Activated CD4-positive, alpha-beta T cell treated with anti-CD3 and anti-CD28 coated beads, Interleukin-2, amount 10 ng/mL, durations not matched to agents 24 days and 14 days (primary cell): ENCODE measurements around the gene KIR3DL2. TPM values are rescaled to one million over a fixed set of nuclear protein-coding genes. Genes with fewer than 3 reads are reported as not detected.
"Not testable (repeated sequence)": the region's sequence is repeated elsewhere in the genome, so short reads cannot be mapped to it uniquely, and the experiment has no call there.

ENCODE experiments used
- DNase-seq: peaks from one replicate; pipeline ENCODE4 v3.0.0; 2022
- H3K27ac Mint-ChIP-seq: one replicate; pipeline ENCODE4 v1.8.0; 2022; ENCODE audit warnings: mild to moderate bottlenecking, mixed read lengths
- H3K27me3 Mint-ChIP-seq: one replicate; pipeline ENCODE4 v1.8.0; 2022; ENCODE audit warnings: mixed read lengths
- H3K36me3 Mint-ChIP-seq: one replicate; pipeline ENCODE4 v1.8.0; 2022; ENCODE audit warnings: low read depth, mild to moderate bottlenecking, mixed read lengths
- H3K4me1 Mint-ChIP-seq: one replicate; pipeline ENCODE4 v1.8.0; 2021; ENCODE audit warnings: mixed read lengths
- H3K4me3 Mint-ChIP-seq: one replicate; pipeline ENCODE4 v1.8.0; 2022; ENCODE audit warnings: mild to moderate bottlenecking, moderate library complexity, mixed read lengths
- H3K9me3 Mint-ChIP-seq: one replicate; pipeline ENCODE4 v1.8.0; 2021; ENCODE audit warnings: mixed read lengths
- intact Hi-C: fragments of 100-400 bp; cut with micrococcal nuclease; formaldehyde crosslinking; loops from one replicate; pipeline ENCODE4 v1.15.1; 2023
- total RNA-seq: library from RNA; stranded (reverse); gene quantifications from 2 replicates; pipeline ENCODE4 v1.2.3, GENCODE V29; 2022

Gene KIR3DL2
- total RNA-seq, 1 donor from 2014 or later: 0.47 TPM

DNA sequence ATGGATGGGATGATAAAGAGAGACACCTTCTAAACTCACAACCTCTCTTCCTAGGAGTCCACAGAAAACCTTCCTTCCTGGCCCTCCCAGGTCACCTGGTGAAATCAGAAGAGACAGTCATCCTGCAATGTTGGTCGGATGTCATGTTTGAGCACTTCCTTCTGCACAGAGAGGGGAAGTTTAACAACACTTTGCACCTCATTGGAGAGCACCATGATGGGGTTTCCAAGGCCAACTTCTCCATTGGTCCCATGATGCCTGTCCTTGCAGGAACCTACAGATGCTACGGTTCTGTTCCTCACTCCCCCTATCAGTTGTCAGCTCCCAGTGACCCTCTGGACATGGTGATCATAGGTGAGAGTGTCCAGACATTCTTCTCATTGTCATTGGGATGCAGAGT is 12.7 kb upstream of the KIR3DL2 start:
- H3K9me3 Mint-ChIP-seq, H3K36me3 Mint-ChIP-seq, H3K27ac Mint-ChIP-seq, intact Hi-C loops, H3K4me3 Mint-ChIP-seq, H3K4me1 Mint-ChIP-seq, H3K27me3 Mint-ChIP-seq, DNase-seq: not testable (repeated sequence)

GRCh38 chr19:54843171-54843570 is 7.1 kb upstream of the KIR3DL2 start:
- intact Hi-C loops, DNase-seq, H3K4me1 Mint-ChIP-seq, H3K27me3 Mint-ChIP-seq, H3K9me3 Mint-ChIP-seq, H3K27ac Mint-ChIP-seq, H3K4me3 Mint-ChIP-seq, H3K36me3 Mint-ChIP-seq: not testable (repeated sequence)

DNA sequence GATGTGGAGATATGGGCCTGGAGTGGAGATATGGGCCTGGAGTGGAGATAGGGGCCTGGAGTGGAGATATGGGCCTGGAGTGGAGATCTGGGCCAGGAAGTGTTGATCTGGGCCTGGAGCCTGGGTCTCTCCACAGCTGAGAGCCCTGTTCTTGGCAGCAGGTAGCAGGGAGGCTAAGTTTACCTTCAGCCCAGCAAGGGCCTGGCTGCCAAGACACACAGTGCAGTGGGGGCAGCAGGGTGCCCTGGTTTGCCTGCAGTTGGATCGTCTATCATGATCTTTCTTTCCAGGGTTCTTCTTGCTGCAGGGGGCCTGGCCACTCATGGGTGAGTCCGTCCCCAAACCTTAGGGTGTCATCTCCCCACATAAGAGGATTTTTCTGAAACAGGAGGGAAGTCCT is 687 bp downstream of the KIR3DL2 start:
- Mint-ChIP-seq H3K27ac (no peak overlapping the region), H3K36me3 (no peaks in the 10 kb centered on the region), H3K4me3 (no peak overlapping the region), H3K4me1 (no peaks in the 10 kb centered on the region), H3K9me3 (peaks cover 6% of the 10 kb centered on the region), H3K27me3 (no peaks in the 10 kb centered on the region)
- intact Hi-C loops: no loop called here
- DNase-seq: no peak

- Mint-ChIP-seq H3K36me3 (no peaks in the 10 kb centered on the region), H3K4me1 (no peaks in the 10 kb centered on the region), H3K9me3 (peaks cover 6% of the 10 kb centered on the region), H3K27me3 (no peaks in the 10 kb centered on the region), H3K27ac (no peak overlapping the region), H3K4me3 (no peak overlapping the region)
- intact Hi-C loops: no loop called here
- DNase-seq: no peak
Measured at GRCh38 chr19:54851353-54851752, 1.1 kb downstream of the KIR3DL2 start.

GRCh38 chr19:54855241-54855640 is 5.0 kb downstream of the KIR3DL2 start:
- H3K4me3 Mint-ChIP-seq, DNase-seq, H3K9me3 Mint-ChIP-seq, H3K27ac Mint-ChIP-seq, H3K4me1 Mint-ChIP-seq, H3K36me3 Mint-ChIP-seq, H3K27me3 Mint-ChIP-seq, intact Hi-C loops: not testable (repeated sequence)

- intact Hi-C loops, H3K36me3 Mint-ChIP-seq: not testable (repeated sequence)
Measured at GRCh38 chr19:54858476-54858875, 8.2 kb downstream of the KIR3DL2 start.

GRCh38 chr19:54859421-54859820 is 9.2 kb downstream of the KIR3DL2 start:
- H3K9me3 Mint-ChIP-seq, intact Hi-C loops, H3K27me3 Mint-ChIP-seq, H3K36me3 Mint-ChIP-seq, H3K27ac Mint-ChIP-seq, H3K4me3 Mint-ChIP-seq, DNase-seq, H3K4me1 Mint-ChIP-seq: not testable (repeated sequence)

More at GRCh38 chr19:54858476-54858875, 8.2 kb downstream of the KIR3DL2 start:
- not testable (repeated sequence) for H3K9me3 Mint-ChIP-seq, H3K27ac Mint-ChIP-seq, H3K4me3 Mint-ChIP-seq, H3K27me3 Mint-ChIP-seq, H3K4me1 Mint-ChIP-seq, DNase-seq

- intact Hi-C loops, DNase-seq, H3K27ac Mint-ChIP-seq, H3K4me1 Mint-ChIP-seq, H3K36me3 Mint-ChIP-seq, H3K4me3 Mint-ChIP-seq, H3K27me3 Mint-ChIP-seq, H3K9me3 Mint-ChIP-seq: not testable (repeated sequence)
Measured at GRCh38 chr19:54863459-54863858, 13.2 kb downstream of the KIR3DL2 start.

- H3K36me3 Mint-ChIP-seq: no peaks in the 10 kb centered on the region
- peaks cover 3% of the 10 kb centered on the region for H3K27me3 Mint-ChIP-seq
- H3K4me1 Mint-ChIP-seq: peaks cover 3% of the 10 kb centered on the region
- H3K4me3 Mint-ChIP-seq: no peak overlapping the region
- DNase-seq: no peak
- no peaks in the 10 kb centered on the region for H3K9me3 Mint-ChIP-seq
- no peak overlapping the region for H3K27ac Mint-ChIP-seq
- intact Hi-C loops: no loop called here
Measured at GRCh38 chr19:54871696-54872095, 21.5 kb downstream of the KIR3DL2 start.

DNA sequence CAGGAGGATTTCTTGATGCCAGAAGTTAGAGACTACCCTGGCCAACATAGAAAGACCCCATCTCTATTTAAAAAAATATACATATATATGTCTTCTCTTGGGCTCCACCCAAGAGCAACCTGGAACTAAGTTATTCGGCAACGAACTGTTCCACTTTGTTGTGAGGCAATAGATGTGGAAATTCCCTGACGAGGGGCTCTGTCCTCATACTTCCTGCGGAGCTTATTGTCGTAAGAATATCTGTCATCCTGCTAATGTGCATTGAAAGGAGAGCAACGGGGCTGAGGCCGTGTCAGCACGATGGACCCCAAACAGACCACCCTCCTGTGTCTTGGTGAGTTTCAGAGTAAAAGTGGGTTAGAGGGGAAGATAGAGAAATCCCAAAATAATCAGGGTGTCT is 23.7 kb downstream of the KIR3DL2 start, which contains the start of gene FCAR:
FCAR (plus strand) TSS at position 246 of the 400 bp plus-strand sequence; CDS start at position 301, 55 bp downstream.
- H3K4me1 Mint-ChIP-seq: peaks cover 3% of the 10 kb centered on the region
- H3K4me3 Mint-ChIP-seq: no peak within 1 kb of the TSS
- no peaks in the 10 kb centered on the region for H3K36me3 Mint-ChIP-seq
- intact Hi-C loops: no loop called here
- H3K27ac Mint-ChIP-seq: no peak within 1 kb of the TSS
- no peaks in the 10 kb centered on the region for H3K9me3 Mint-ChIP-seq
- DNase-seq: no peak
- H3K27me3 Mint-ChIP-seq: peaks cover 7% of the 10 kb centered on the region

GRCh38 chr19:54875506-54875905 is 25.3 kb downstream of the KIR3DL2 start:
- intact Hi-C loops: no loop called here
- H3K4me1 Mint-ChIP-seq: peaks cover 3% of the 10 kb centered on the region
- no peak overlapping the region for H3K4me3 Mint-ChIP-seq
- no peak for DNase-seq
- no peaks in the 10 kb centered on the region for H3K9me3 Mint-ChIP-seq
- peaks cover 11% of the 10 kb centered on the region for H3K27me3 Mint-ChIP-seq
- no peak overlapping the region for H3K27ac Mint-ChIP-seq
- H3K36me3 Mint-ChIP-seq: no peaks in the 10 kb centered on the region

DNA sequence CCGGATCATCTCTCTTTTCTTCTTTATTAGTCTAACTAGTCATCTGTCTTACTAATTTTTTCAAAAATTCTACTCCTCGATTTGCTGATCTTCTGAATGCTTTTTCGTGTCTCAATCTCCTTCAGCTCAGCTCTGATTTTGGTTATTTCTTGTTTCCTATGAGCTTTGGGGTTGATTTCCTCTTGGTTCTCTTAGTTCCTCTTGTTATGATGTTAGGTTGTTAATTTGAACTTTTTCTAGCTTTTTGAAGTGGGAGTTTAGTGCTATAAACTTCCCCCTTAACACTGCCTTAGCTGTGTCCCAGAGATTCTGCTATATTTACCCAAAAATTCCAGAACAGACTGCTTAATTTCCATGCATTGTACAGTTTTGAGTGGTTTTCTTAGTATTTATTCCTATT is 27.2 kb downstream of the KIR3DL2 start:
- no peak for DNase-seq
- H3K4me1 Mint-ChIP-seq: peaks cover 7% of the 10 kb centered on the region
- H3K27me3 Mint-ChIP-seq: peaks cover 20% of the 10 kb centered on the region
- intact Hi-C loops: no loop called here
- H3K4me3 Mint-ChIP-seq: no peak overlapping the region
- H3K36me3 Mint-ChIP-seq: no peaks in the 10 kb centered on the region
- no peak overlapping the region for H3K27ac Mint-ChIP-seq
- no peaks in the 10 kb centered on the region for H3K9me3 Mint-ChIP-seq

GRCh38 chr19:54881884-54882283 is 31.6 kb downstream of the KIR3DL2 start:
- Mint-ChIP-seq H3K27ac (no peak overlapping the region), H3K9me3 (no peaks in the 10 kb centered on the region), H3K27me3 (peaks cover 19% of the 10 kb centered on the region), H3K36me3 (no peaks in the 10 kb centered on the region), H3K4me1 (peaks cover 7% of the 10 kb centered on the region), H3K4me3 (no peak overlapping the region)
- intact Hi-C loops: loop anchor here (10.0 kb wide), 1 partner anchor 253 kb away; no protein-coding TSS in a partner anchor
- DNase-seq: no peak

DNA sequence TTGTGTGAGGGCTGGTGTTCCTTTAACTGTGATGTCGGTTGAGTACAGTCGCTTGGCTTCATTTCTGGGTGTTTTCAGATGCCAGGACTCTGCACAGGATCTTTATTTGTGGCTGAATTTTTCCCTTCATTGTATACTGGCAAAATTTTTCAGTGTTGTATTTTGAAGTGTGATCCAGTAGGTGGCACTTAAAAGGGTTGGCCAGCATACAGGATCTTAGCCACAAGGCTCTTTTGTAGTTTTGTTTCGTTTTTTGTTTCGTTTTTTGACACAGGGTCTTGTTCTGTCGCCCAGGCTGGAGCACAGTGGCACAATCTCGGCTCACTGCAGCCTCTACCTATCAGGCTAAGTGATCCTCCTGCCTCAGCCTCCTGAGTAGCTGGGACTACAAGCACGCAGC is 32.5 kb downstream of the KIR3DL2 start:
- Mint-ChIP-seq H3K27ac (no peak overlapping the region), H3K36me3 (no peaks in the 10 kb centered on the region), H3K27me3 (peaks cover 15% of the 10 kb centered on the region), H3K4me3 (peak overlapping the region; percentile 39), H3K9me3 (no peaks in the 10 kb centered on the region), H3K4me1 (peaks cover 7% of the 10 kb centered on the region)
- intact Hi-C loops: loop anchor here (10.0 kb wide), 1 partner anchor 252 kb away; no protein-coding TSS in a partner anchor
- peak; percentile 73 for DNase-seq

- peaks cover 15% of the 10 kb centered on the region for H3K27me3 Mint-ChIP-seq
- no peak overlapping the region for H3K27ac Mint-ChIP-seq
- peaks cover 7% of the 10 kb centered on the region for H3K4me1 Mint-ChIP-seq
- intact Hi-C loops: loop anchor here (10.0 kb wide), 1 partner anchor 252 kb away; no protein-coding TSS in a partner anchor
- no peak for DNase-seq
- no peaks in the 10 kb centered on the region for H3K36me3 Mint-ChIP-seq
- H3K9me3 Mint-ChIP-seq: no peaks in the 10 kb centered on the region
- H3K4me3 Mint-ChIP-seq: no peak overlapping the region
Measured at GRCh38 chr19:54883228-54883627, 33.0 kb downstream of the KIR3DL2 start.
